ENCODE data around the gene PDLIM5. TPM values are rescaled to one million over a fixed set of nuclear protein-coding genes. Genes with fewer than 3 reads are reported as not detected.

PDLIM5 gene
- total RNA-seq, 1 donor from 2014 or later, result 71.0 TPM

DNA sequence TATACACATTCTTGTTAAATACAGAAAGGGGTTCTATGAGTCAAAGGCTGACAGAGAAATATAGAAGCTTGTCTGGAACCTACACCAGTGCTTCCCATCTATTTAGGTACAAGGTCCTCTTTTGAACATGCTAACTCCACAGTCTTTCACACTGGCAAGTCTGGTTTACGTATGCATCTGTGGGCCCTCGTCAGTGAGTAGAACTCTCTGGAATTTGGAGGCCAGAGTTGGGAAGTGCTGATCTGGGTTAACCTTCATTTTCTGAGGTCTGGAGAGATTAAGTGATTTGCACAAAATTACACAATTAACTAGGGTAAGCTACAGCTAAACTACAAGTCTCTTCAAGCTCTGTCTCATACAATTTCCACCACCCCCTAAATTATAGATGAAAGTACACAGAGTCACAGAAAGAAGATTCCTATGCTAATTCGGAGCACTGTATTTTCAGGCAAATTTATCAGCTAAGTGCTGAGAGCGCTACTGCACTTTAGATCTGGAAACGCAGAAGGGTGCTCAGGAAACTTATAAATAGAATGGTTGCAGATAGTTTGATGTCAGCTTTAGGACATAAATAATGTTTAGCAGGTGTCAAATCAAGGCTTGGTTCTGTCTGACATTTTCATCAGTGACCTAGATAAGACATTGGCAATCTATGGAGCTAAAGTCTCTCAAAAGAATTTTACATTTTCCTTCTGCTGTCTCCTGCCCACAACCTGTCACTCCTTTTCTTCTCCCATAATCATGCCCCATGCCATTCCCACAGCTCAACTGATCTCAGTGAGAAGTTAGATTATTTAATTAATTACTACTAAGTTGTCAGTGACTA is 43.0 kb upstream of the PDLIM5 start:
- Mint-ChIP-seq H3K27ac (ENCODE audit: unreplicated experiment) (no peak overlapping the region), H3K4me3 (no peak overlapping the region), H3K36me3 (ENCODE audit: low read depth) (no peaks in the 10 kb centered on the region), H3K9me3 (no peaks in the 10 kb centered on the region), H3K27me3 (ENCODE audit: low read depth) (peaks cover 3% of the 10 kb centered on the region), H3K4me1 (peaks cover 4% of the 10 kb centered on the region)
- DNase-seq (ENCODE audit: low read depth, low spot score), result no peak
- TF ChIP-seq, protein P1, sequence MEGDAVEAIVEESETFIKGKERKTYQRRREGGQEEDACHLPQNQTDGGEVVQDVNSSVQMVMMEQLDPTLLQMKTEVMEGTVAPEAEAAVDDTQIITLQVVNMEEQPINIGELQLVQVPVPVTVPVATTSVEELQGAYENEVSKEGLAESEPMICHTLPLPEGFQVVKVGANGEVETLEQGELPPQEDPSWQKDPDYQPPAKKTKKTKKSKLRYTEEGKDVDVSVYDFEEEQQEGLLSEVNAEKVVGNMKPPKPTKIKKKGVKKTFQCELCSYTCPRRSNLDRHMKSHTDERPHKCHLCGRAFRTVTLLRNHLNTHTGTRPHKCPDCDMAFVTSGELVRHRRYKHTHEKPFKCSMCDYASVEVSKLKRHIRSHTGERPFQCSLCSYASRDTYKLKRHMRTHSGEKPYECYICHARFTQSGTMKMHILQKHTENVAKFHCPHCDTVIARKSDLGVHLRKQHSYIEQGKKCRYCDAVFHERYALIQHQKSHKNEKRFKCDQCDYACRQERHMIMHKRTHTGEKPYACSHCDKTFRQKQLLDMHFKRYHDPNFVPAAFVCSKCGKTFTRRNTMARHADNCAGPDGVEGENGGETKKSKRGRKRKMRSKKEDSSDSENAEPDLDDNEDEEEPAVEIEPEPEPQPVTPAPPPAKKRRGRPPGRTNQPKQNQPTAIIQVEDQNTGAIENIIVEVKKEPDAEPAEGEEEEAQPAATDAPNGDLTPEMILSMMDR (conservative IDR thresholded peaks at IDR 0.05), result no peak

DNA sequence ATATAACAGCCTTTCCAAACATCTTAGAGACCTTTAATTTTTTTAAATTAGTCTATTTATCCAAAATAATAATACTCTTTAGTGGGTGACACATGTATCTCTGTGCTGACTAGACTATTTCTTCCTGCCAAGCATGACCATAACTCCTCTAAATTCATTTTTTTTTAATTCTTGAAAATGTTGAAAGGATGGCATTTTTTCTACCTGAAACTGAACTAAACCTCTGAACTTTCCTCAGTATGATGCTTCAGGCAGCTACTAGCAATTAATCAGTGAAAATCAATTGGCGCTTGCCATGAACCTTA is 42.4 kb upstream of the PDLIM5 start:
- H3K4me3 Mint-ChIP-seq, result no peak overlapping the region
- no peaks in the 10 kb centered on the region for H3K9me3 Mint-ChIP-seq
- H3K36me3 Mint-ChIP-seq (ENCODE audit: low read depth), result no peaks in the 10 kb centered on the region
- no peak overlapping the region for H3K27ac Mint-ChIP-seq (ENCODE audit: unreplicated experiment)
- peaks cover 4% of the 10 kb centered on the region for H3K4me1 Mint-ChIP-seq
- H3K27me3 Mint-ChIP-seq (ENCODE audit: low read depth), result peaks cover 3% of the 10 kb centered on the region
- TF ChIP-seq, protein P1 (conservative IDR thresholded peaks at IDR 0.05), result no peak
- no peak for DNase-seq (ENCODE audit: low read depth, low spot score)

DNA sequence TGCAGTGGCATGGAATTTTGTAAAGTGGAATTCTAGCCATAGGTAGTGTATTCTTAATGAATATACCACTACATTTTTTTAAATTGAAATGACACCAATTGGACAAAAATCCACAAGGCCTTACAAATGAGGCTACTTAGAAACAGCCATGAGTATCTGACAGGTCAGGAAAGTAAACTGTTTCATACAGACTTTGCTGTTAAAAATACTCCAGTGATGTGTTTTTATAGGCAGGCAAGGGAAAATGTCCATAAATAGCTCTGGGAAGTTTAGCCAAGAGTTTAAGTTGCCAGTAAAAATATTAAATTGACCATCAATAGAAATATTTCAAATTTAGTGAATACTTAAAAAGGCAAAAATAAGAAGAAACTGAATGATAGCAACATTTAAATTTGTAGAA is 41.8 kb upstream of the PDLIM5 start:
- H3K9me3 Mint-ChIP-seq, result no peaks in the 10 kb centered on the region
- no peak overlapping the region for H3K4me3 Mint-ChIP-seq
- no peak overlapping the region for H3K27ac Mint-ChIP-seq (ENCODE audit: unreplicated experiment)
- H3K27me3 Mint-ChIP-seq (ENCODE audit: low read depth), result peaks cover 1% of the 10 kb centered on the region
- no peak for DNase-seq (ENCODE audit: low read depth, low spot score)
- no peaks in the 10 kb centered on the region for H3K36me3 Mint-ChIP-seq (ENCODE audit: low read depth)
- peaks cover 4% of the 10 kb centered on the region for H3K4me1 Mint-ChIP-seq
- TF ChIP-seq, protein P1 (conservative IDR thresholded peaks at IDR 0.05), result no peak

DNA sequence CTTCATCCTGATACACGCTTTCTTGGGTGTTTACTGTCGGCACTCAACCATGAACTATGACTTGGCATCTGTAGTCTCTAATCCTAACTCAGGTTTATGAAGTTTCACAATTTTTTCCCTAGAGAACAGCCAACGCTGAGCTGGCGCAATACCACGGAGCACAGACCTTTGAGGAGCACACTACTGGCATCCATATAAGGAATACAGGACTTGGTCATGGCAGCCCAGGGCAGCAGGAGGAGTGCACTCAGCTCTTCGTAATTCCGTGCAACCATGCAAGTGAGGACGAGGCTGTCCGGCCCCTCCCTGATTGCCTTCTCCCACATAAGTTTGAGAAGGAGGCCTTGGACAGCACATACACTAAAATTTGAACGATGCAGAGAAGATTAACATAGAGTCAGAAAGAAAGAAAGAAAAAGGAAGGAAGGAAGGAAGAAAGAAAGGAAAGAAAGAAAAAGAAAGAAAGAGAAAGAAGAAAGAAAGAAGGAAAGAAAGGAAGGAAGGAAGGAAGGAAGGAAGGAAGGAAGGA is 41.0 kb upstream of the PDLIM5 start:
- Mint-ChIP-seq H3K27ac (ENCODE audit: unreplicated experiment) (no peak overlapping the region), H3K27me3 (ENCODE audit: low read depth) (no peaks in the 10 kb centered on the region), H3K36me3 (ENCODE audit: low read depth) (no peaks in the 10 kb centered on the region), H3K9me3 (no peaks in the 10 kb centered on the region), H3K4me1 (peaks cover 4% of the 10 kb centered on the region), H3K4me3 (no peak overlapping the region)
- DNase-seq (ENCODE audit: low read depth, low spot score), result no peak
- TF ChIP-seq, protein P1 (conservative IDR thresholded peaks at IDR 0.05), result no peak

DNA sequence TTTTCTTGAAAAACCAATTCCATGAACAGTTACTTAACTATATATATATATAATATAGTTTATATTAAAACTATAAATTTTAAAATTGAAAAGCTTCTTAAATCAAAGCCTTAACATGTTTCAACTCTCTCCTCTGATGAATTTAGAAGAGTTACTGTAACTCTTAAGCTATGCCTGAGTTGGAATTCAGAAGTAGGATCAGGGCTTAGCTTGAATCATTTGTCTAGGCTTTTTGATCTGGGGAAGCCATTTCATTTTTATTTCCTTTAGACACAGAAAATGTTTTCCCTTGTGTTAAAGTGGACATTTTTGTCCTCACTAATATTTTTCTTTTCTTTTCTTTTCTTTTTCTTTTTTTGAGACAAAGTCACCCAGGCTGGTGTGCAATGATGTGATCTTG is 40.4 kb upstream of the PDLIM5 start:
- TF ChIP-seq, protein P1 (conservative IDR thresholded peaks at IDR 0.05), result no peak
- no peak for DNase-seq (ENCODE audit: low read depth, low spot score)
- Mint-ChIP-seq H3K4me3 (no peak overlapping the region), H3K4me1 (peaks cover 4% of the 10 kb centered on the region), H3K27ac (ENCODE audit: unreplicated experiment) (no peak overlapping the region), H3K27me3 (ENCODE audit: low read depth) (no peaks in the 10 kb centered on the region), H3K36me3 (ENCODE audit: low read depth) (no peaks in the 10 kb centered on the region), H3K9me3 (peaks cover 2% of the 10 kb centered on the region)

Data from neural crest cell (in vitro differentiated cells).